Renal pelvis (tissue), 12 donors: ENCODE results near the gene L3MBTL3. TPM values are rescaled to one million over a fixed set of nuclear protein-coding genes. Genes with fewer than 3 reads are reported as not detected.

Experiments
- DNase-seq: peaks from one replicate; pipeline ENCODE4 v3.0.0-alpha.2; 2013
- long read RNA-seq, 16 experiments: transcript quantifications; one replicate each; lab custom pipeline, GENCODE V29; 2026
- polyA plus RNA-seq, 3 donors: library from polyadenylated mRNA; unstranded; fragments of 120-200 nt; gene quantifications; one replicate each; pipeline ENCODE4 v1.2.1, GENCODE V29; 2013; ENCODE audit not compliant: insufficient read length in 3 of 3

The L3MBTL3 gene
- polyA plus RNA-seq, result 10 to 100 TPM; 17.3 to 24.1 (median 21.0) TPM
- long read RNA-seq, donor 1, full-length matches to known transcripts, result 2 of 2 reads
- long read RNA-seq, donor 1, partial matches to known transcripts, result 0 of 2 reads
- long read RNA-seq, donor 1, other reads (novel, unspliced or antisense), result 0 of 2 reads
- long read RNA-seq, donor 2, full-length matches to known transcripts, result 1 of 7 reads
- long read RNA-seq, donor 2, partial matches to known transcripts, result 6 of 7 reads
- long read RNA-seq, donor 2, other reads (novel, unspliced or antisense), result 0 of 7 reads
- long read RNA-seq, donor 3, result 0 reads
- long read RNA-seq, donor 4, partial matches to known transcripts, result 0 of 1 reads
- long read RNA-seq, donor 4, other reads (novel, unspliced or antisense), result 0 of 1 reads
- long read RNA-seq, donor 5, result 0 reads
- long read RNA-seq, donor 6, full-length matches to known transcripts, result 2 of 2 reads
- long read RNA-seq, donor 6, partial matches to known transcripts, result 0 of 2 reads
- long read RNA-seq, donor 6, other reads (novel, unspliced or antisense), result 0 of 2 reads
- long read RNA-seq, donor 7, full-length matches to known transcripts, result 1 of 1 reads
- long read RNA-seq, donor 7, partial matches to known transcripts, result 0 of 1 reads
- long read RNA-seq, donor 7, other reads (novel, unspliced or antisense), result 0 of 1 reads
- long read RNA-seq, donor 8, result 0 reads
- long read RNA-seq, donor 9, partial matches to known transcripts, result 6 of 7 reads
- long read RNA-seq, donor 9, other reads (novel, unspliced or antisense), result 0 of 7 reads
- long read RNA-seq, donor 10, partial matches to known transcripts, result 5 of 5 reads
- long read RNA-seq, donor 10, other reads (novel, unspliced or antisense), result 0 of 5 reads
- long read RNA-seq, donor 11, result 0 reads
- long read RNA-seq, donor 12, result 0 reads
- long read RNA-seq, donor 13, result 0 reads
- long read RNA-seq, donor 14, partial matches to known transcripts, result 0 of 1 reads
- long read RNA-seq, donor 14, other reads (novel, unspliced or antisense), result 0 of 1 reads
- long read RNA-seq, donor 15, full-length matches to known transcripts, result 3 of 3 reads
- long read RNA-seq, donor 15, partial matches to known transcripts, result 0 of 3 reads
- long read RNA-seq, donor 15, other reads (novel, unspliced or antisense), result 0 of 3 reads
- long read RNA-seq, donor 16, full-length matches to known transcripts, result 3 of 8 reads
- long read RNA-seq, donor 16, partial matches to known transcripts, result 5 of 8 reads
- long read RNA-seq, donor 16, other reads (novel, unspliced or antisense), result 0 of 8 reads

- DNase-seq, result peak; percentile 89
Observed at GRCh38 chr6:130018292-130018743, at the start of gene L3MBTL3. TSS of gene L3MBTL3 (plus strand) at chr6:130018581. CDS start at chr6:130042700, 24,119 bp downstream.

GRCh38 chr6:129969064-129969463 is 49.3 kb upstream of the L3MBTL3 start:
- DNase-seq, result no peak

- DNase-seq, result no peak
Observed at GRCh38 chr6:129976110-129976509, 42.3 kb upstream of the L3MBTL3 start.

GRCh38 chr6:129978148-129978916 is 40.0 kb upstream of the L3MBTL3 start:
- DNase-seq, result no peak

GRCh38 chr6:129980821-129981220 is 37.6 kb upstream of the L3MBTL3 start:
- no peak for DNase-seq

GRCh38 chr6:129981598-129981997 is 36.8 kb upstream of the L3MBTL3 start:
- DNase-seq, result no peak

- no peak for DNase-seq
Observed at GRCh38 chr6:129989396-129989795, 29.0 kb upstream of the L3MBTL3 start.

- no peak for DNase-seq
Observed at GRCh38 chr6:129992881-129993280, 25.5 kb upstream of the L3MBTL3 start.

GRCh38 chr6:129994410-129994809 is 24.0 kb upstream of the L3MBTL3 start:
- DNase-seq, result no peak

GRCh38 chr6:129996387-129996786 is 22.0 kb upstream of the L3MBTL3 start:
- DNase-seq, result no peak

GRCh38 chr6:130000526-130001421 is 17.6 kb upstream of the L3MBTL3 start:
- DNase-seq, result no peak

GRCh38 chr6:130008236-130008873 is 10.0 kb upstream of the L3MBTL3 start:
- no peak for DNase-seq

- DNase-seq, result no peak
Observed at GRCh38 chr6:130009146-130009545, 9.2 kb upstream of the L3MBTL3 start.

GRCh38 chr6:130010387-130010786 is 8.0 kb upstream of the L3MBTL3 start:
- no peak for DNase-seq

- no peak for DNase-seq
Observed at GRCh38 chr6:130012728-130013127, 5.7 kb upstream of the L3MBTL3 start.

- no peak for DNase-seq
Observed at GRCh38 chr6:130018744-130019325, 454 bp downstream of the L3MBTL3 start.

GRCh38 chr6:130019326-130020072 is 1.1 kb downstream of the L3MBTL3 start:
- peak; percentile 34 for DNase-seq
